Stimulated activated CD8-positive, alpha-beta memory T cell treated with anti-CD3 and anti-CD28 coated beads, Interleukin-12 subunit alpha, Interleukin-12 subunit beta, amount 100 ng/mL, for 1 hour (primary cell): Measurements from ENCODE around the gene TNFRSF19.
"Not testable (repeated sequence)": the region's sequence is repeated elsewhere in the genome, so short reads cannot be mapped to it uniquely, and the experiment has no call there.

ENCODE experiments used
- DNase-seq: peaks from one replicate; pipeline ENCODE4 v3.0.0-alpha.2; 2020; ENCODE audit warnings: low read depth

TNFRSF19 gene, protein sequence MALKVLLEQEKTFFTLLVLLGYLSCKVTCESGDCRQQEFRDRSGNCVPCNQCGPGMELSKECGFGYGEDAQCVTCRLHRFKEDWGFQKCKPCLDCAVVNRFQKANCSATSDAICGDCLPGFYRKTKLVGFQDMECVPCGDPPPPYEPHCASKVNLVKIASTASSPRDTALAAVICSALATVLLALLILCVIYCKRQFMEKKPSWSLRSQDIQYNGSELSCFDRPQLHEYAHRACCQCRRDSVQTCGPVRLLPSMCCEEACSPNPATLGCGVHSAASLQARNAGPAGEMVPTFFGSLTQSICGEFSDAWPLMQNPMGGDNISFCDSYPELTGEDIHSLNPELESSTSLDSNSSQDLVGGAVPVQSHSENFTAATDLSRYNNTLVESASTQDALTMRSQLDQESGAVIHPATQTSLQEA

GRCh38 chr13:23570099-23570920 lies at the start of gene TNFRSF19:
TNFRSF19 (plus strand) TSS chr13:23570412; CDS start chr13:23590184, 19,772 bp downstream.
- DNase-seq: no peak

DNA sequence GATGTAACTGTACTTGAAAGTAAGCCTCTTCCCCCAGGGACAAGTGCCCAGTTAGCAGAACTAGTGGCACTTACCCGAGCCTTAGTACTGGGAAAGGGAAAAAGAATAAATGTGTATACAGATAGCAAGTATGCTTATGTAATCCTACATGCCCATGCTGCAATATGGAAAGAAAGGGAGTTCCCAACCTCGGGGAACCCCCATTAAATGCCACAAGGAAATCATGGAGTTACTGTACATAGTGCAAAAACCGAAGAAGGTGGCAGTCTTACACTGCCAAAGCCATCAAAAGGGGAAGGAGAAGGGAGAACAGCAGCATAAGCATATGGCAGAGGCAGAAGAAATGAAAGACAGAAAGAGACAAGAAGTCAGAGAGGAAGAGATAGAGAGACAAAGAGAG lies 40.3 kb upstream of the TNFRSF19 start:
- DNase-seq: not testable (repeated sequence)

GRCh38 chr13:23531446-23531845 lies 38.8 kb upstream of the TNFRSF19 start:
- no peak for DNase-seq

DNA sequence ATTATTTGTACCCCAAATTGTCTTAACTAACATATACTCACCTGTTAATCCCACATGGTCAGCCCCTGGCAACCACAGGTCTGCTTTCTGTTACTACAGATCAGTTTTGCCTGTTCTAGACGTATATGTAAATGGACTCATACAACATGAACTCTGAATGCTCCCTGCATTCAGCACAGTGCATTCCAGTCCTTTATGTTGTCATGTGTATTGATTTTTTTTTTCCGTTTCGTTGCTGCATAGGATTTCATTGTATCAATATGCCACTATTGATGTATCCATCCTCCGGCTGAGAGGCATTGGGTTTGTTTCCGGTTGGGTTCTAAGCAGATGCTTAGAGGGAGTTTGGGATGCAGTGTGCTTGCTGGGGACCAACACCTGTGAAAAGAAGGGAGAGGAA lies 36.1 kb upstream of the TNFRSF19 start:
- no peak for DNase-seq

- no peak for DNase-seq
Measured at GRCh38 chr13:23541221-23541824, 28.9 kb upstream of the TNFRSF19 start.

- no peak for DNase-seq
Measured at GRCh38 chr13:23544668-23545067, 25.5 kb upstream of the TNFRSF19 start.

GRCh38 chr13:23547000-23547590 lies 23.1 kb upstream of the TNFRSF19 start:
- no peak for DNase-seq

GRCh38 chr13:23549724-23550123 lies 20.5 kb upstream of the TNFRSF19 start:
- DNase-seq: no peak

DNA sequence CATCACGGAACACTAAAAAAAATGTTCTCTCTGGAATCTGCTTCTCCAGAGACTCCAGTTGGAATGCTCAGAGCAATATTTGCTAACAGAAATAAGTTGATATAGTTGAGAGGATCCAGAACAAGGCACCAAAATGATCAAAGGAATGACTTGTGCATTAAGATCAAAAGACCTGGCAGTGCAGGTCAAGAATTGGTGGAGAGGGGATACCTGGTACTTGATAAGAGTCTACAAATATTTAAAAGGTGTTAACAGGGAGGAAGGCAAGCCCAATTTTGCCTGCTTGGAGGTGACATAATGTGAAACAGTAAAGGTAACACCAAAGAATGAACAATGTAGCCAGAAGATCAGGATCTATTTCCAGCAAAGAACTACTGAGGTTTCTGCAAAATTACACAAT lies 20.0 kb upstream of the TNFRSF19 start:
- no peak for DNase-seq

DNA sequence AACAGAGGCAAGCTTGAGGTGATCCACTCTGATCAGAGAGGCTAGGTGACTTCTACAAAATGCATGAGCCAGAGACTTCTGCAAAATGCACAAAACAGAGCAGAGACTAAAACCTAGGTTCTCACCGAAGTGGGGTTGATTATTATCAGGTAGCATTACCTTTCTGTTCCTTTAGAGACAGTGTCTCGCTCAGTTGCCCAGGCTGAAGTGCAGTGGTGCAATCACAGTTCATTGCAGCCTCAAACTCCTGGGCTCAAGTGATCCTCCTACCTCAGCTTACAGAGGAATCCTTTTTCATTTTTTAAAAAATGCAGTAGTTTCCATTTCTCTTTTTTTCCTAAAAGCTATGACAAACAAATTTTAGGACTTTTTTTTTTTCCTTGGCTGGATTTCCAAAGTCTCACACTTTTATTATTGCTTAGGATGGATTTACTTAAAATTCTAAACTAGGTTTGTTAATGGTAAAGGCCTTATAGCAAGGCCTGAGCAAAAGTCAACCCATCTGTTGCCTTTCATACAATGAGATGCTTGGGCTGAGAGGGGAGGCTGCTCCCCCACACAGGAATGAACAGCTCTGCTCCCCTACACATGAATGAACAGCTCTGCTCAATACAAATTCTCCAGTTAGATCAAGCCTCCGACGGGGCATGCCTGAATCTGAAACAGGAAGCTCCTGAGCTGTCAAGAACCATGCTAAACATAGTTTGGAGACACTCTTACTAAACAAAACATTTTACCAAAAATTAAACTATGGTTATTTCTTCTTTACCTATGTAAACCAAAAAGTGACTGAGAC lies 18.8 kb upstream of the TNFRSF19 start:
- DNase-seq: no peak

GRCh38 chr13:23552171-23552570 lies 18.0 kb upstream of the TNFRSF19 start:
- no peak for DNase-seq

GRCh38 chr13:23552661-23553060 lies 17.6 kb upstream of the TNFRSF19 start:
- DNase-seq: no peak

- no peak for DNase-seq
Measured at GRCh38 chr13:23554000-23554399, 16.2 kb upstream of the TNFRSF19 start.

GRCh38 chr13:23557043-23557442 lies 13.2 kb upstream of the TNFRSF19 start:
- DNase-seq: no peak

- no peak for DNase-seq
Measured at GRCh38 chr13:23557733-23558132, 12.5 kb upstream of the TNFRSF19 start.

- no peak for DNase-seq
Measured at GRCh38 chr13:23558675-23559536, 11.3 kb upstream of the TNFRSF19 start.

DNA sequence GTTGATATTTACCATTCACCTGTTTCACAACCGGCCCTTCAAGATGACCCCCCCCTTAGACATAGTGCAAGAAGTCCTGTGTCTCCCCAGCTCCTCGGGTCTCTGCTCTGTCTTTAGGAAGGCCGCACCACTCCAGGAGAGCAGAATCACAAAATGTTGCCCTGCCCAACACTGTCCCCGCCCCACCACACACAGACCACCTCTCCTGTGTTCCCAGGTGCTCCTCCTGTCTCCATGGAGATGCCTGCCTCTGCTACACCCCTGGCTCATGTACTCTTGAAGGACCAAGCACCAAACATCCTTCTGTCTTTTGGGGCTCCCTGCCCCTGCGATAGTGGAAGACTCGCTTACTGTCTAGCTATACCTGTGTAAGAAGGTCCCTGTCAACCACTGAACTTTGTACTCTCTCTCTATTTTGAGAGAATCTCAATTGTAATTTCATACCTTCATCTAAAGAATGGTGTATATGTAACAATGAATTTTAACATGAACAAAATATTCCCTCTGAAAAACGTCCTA lies 9.6 kb upstream of the TNFRSF19 start:
- no peak for DNase-seq

- DNase-seq: no peak
Measured at GRCh38 chr13:23561261-23561660, 9.0 kb upstream of the TNFRSF19 start.

- DNase-seq: no peak
Measured at GRCh38 chr13:23563085-23563845, 6.9 kb upstream of the TNFRSF19 start.
